SU-DHL-6 (cell line): ENCODE data around the gene TRMO.
"Not testable (repeated sequence)": the region's sequence is repeated elsewhere in the genome, so short reads cannot be mapped to it uniquely, and the experiment has no call there.

Source experiments
- CTCF ChIP-seq: fragments of 200-600 bp; sonication (generic); IDR thresholded peaks from one replicate; pipeline ENCODE4 v1.5.1; 2017; ENCODE audit warnings: antibody characterized with exemption, mild to moderate bottlenecking, low read length, moderate library complexity; ENCODE audit not compliant: insufficient read depth, poor library complexity, severe bottlenecking
- EZH2phosphoT487 ChIP-seq: fragments of 200-600 bp; sonication (generic), shearing (Covaris generic); conservative IDR thresholded peaks from 2 replicates; pipeline ENCODE4 v1.6.1; 2018; ENCODE audit warnings: mild to moderate bottlenecking, antibody characterized with exemption, low read length, moderate library complexity, mixed read lengths

- TF ChIP-seq EZH2phosphoT487, CTCF: not testable (repeated sequence)
Measured at GRCh38 chr9:97950873-97951272, 28.6 kb upstream of the TRMO start.
